Endothelial cell of umbilical vein (primary cell): ENCODE data around the gene HES2. TPM values are rescaled to one million over a fixed set of nuclear protein-coding genes. Genes with fewer than 3 reads are reported as not detected.

Source experiments
- BruUV-seq: library from RNA; stranded (reverse); fragments of 400-500 nt; replicated peaks from 2 replicates; lab custom pipeline; 2021; lab: Mats Ljungman, UMichigan
- CTCF ChIA-PET: fragments of 300-600, 350-600 bp; sonication (Branson Sonifier 250); formaldehyde crosslinking; loops from one replicate; lab custom pipeline; 2021; ENCODE audit warnings: antibody characterized with exemption, inconsistent platforms; lab: Charles Lee
- POLR2A ChIA-PET: fragments of 300-600, 350-600 bp; sonication (Branson Sonifier 250); formaldehyde crosslinking; loops from one replicate; lab custom pipeline; 2021; ENCODE audit warnings: antibody characterized with exemption, inconsistent platforms; lab: Charles Lee
- DNase-seq: peaks from one replicate; pipeline ENCODE4 v3.0.0-alpha.2; 2011; ENCODE audit warnings: low read depth, low spot score
- FAIRE-seq: peaks from 2 replicates; lab custom pipeline; 2011; peaks lifted over from hg19 to GRCh38; lab: Jason Lieb, UNC
- H2AFZ ChIP-seq: 2 replicates; pipeline ENCODE4 v1.6.0; 2012; ENCODE audit warnings: low read depth, low read length, control low read depth, inconsistent platforms
- H3K27ac ChIP-seq: 2 replicates; pipeline ENCODE4 v1.5.1; 2011; ENCODE audit warnings: low read depth, mild to moderate bottlenecking, control low read depth, low read length, moderate library complexity; ENCODE audit not compliant: insufficient read depth
- H3K27me3 ChIP-seq, 2 experiments: 2 replicates each; pipeline versions ENCODE4 v1.6.0 to v1.6.1; 2011; ENCODE audit warnings: low read length in 2 of 2, mixed read lengths in 1 of 2; ENCODE audit not compliant: control insufficient read depth in 2 of 2, insufficient read depth in 2 of 2
- H3K36me3 ChIP-seq, 2 experiments: 2 replicates in 1 of 2; 3 replicates in 1 of 2; pipeline ENCODE4 v1.5.1; 2011; ENCODE audit warnings: low read length in 2 of 2, mild to moderate bottlenecking in 1 of 2, moderate library complexity in 1 of 2; ENCODE audit not compliant: control insufficient read depth in 2 of 2, insufficient read depth in 2 of 2; ENCODE audit errors: extremely low read depth in 1 of 2
- H3K4me1 ChIP-seq: 3 replicates; pipeline ENCODE4 v1.5.1; 2011; ENCODE audit warnings: mild to moderate bottlenecking, low read length; ENCODE audit not compliant: control insufficient read depth, insufficient read depth; ENCODE audit errors: extremely low read depth
- H3K4me2 ChIP-seq: 2 replicates; pipeline ENCODE4 v1.6.1; 2011; ENCODE audit warnings: low read length, control low read depth, mixed read lengths; ENCODE audit not compliant: insufficient read depth
- H3K4me3 ChIP-seq, 3 experiments: fragments of 200-600 bp in 1 of 3; sonication (generic), shearing (Covaris generic) in 1 of 3; replicated peaks in 1 of 3; 2 replicates each; pipeline ENCODE4 v1.5.1; 2011 to 2016; ENCODE audit warnings: control low read depth in 3 of 3, low read length in 3 of 3, mild to moderate bottlenecking in 2 of 3, inconsistent platforms in 1 of 3, low read depth in 1 of 3, moderate library complexity in 1 of 3; ENCODE audit not compliant: insufficient read depth in 1 of 3
- H3K79me2 ChIP-seq: 2 replicates; pipeline ENCODE4 v1.6.0; 2012; ENCODE audit warnings: low read length, inconsistent platforms; ENCODE audit not compliant: control insufficient read depth, insufficient read depth
- H3K9ac ChIP-seq: replicated peaks from 2 replicates; pipeline ENCODE3; 2011; ENCODE audit warnings: low read length, control low read depth; ENCODE audit not compliant: insufficient read depth; ENCODE audit errors: extremely low read depth
- H3K9me1 ChIP-seq: replicated peaks from 3 replicates; pipeline ENCODE4 v1.6.0; 2011; ENCODE audit warnings: mild to moderate bottlenecking, low read length; ENCODE audit not compliant: control insufficient read depth, insufficient read depth; ENCODE audit errors: extremely low read depth
- H3K9me3 ChIP-seq: replicated peaks from 2 replicates; pipeline ENCODE4 v1.5.1; 2012; ENCODE audit warnings: low read length, inconsistent platforms; ENCODE audit not compliant: control insufficient read depth, insufficient read depth
- H4K20me1 ChIP-seq: replicated peaks from 2 replicates; pipeline ENCODE3; 2011; ENCODE audit warnings: mild to moderate bottlenecking, low read length; ENCODE audit not compliant: control insufficient read depth, insufficient read depth; ENCODE audit errors: extremely low read depth
- CTCF ChIP-seq, 2 donors: IDR thresholded peaks; 1 replicate in 1 of 2; 2 replicates in 1 of 2; pipeline ENCODE4 v1.5.1; 2011; ENCODE audit warnings: low read length in 2 of 2, mild to moderate bottlenecking in 2 of 2, moderate library complexity in 2 of 2, control low read depth in 1 of 2, inconsistent platforms in 1 of 2, low read depth in 1 of 2; ENCODE audit not compliant: insufficient read depth in 1 of 2; ENCODE audit errors: extremely low read depth in 1 of 2
- FOS ChIP-seq: IDR thresholded peaks from 2 replicates; pipeline ENCODE4 v1.6.1; 2011; ENCODE audit warnings: mild to moderate bottlenecking, low read length, moderate library complexity, borderline replicate concordance; ENCODE audit not compliant: insufficient read depth
- POLR2AphosphoS5 ChIP-seq: IDR thresholded peaks from 2 replicates; pipeline ENCODE4 v1.6.1; 2012; ENCODE audit warnings: low read depth, mild to moderate bottlenecking, control low read depth, low read length, moderate library complexity; ENCODE audit not compliant: insufficient read depth
- dilution Hi-C: fragments of 300-500 bp; cut with MboI; formaldehyde crosslinking; loops from one replicate; pipeline ENCODE4 v1.15.0; 2019; ENCODE audit warnings: low sequenced_read_pairs; ENCODE audit not compliant: extremely low pct_ligation_motif_present
- intact Hi-C: fragments of 100-400 bp; cut with micrococcal nuclease; formaldehyde crosslinking; loops from one replicate; pipeline ENCODE4 v1.10.0; 2022
- polyA plus RNA-seq, 4 experiments: library from polyadenylated mRNA; depleted of rRNA in 3 of 4; stranded (reverse) in 3 of 4; unstranded in 1 of 4; fragments of >200 nt; gene quantifications; 2 replicates each; pipeline versions ENCODE4 v1.2.1 to v1.2.3, GENCODE V29; 2011 to 2012; ENCODE audit warnings: missing spikeins in 1 of 4
- total RNA-seq: library from RNA; stranded (reverse); gene quantifications from 2 replicates; pipeline ENCODE4 v1.2.3, GENCODE V29; 2021

HES2 gene
- total and polyA plus RNA-seq, 2 donors (not counting 3 experiments of a cell fraction or from before 2014, with no cell fraction given) = 3.6 to 9.4 TPM

DNA sequence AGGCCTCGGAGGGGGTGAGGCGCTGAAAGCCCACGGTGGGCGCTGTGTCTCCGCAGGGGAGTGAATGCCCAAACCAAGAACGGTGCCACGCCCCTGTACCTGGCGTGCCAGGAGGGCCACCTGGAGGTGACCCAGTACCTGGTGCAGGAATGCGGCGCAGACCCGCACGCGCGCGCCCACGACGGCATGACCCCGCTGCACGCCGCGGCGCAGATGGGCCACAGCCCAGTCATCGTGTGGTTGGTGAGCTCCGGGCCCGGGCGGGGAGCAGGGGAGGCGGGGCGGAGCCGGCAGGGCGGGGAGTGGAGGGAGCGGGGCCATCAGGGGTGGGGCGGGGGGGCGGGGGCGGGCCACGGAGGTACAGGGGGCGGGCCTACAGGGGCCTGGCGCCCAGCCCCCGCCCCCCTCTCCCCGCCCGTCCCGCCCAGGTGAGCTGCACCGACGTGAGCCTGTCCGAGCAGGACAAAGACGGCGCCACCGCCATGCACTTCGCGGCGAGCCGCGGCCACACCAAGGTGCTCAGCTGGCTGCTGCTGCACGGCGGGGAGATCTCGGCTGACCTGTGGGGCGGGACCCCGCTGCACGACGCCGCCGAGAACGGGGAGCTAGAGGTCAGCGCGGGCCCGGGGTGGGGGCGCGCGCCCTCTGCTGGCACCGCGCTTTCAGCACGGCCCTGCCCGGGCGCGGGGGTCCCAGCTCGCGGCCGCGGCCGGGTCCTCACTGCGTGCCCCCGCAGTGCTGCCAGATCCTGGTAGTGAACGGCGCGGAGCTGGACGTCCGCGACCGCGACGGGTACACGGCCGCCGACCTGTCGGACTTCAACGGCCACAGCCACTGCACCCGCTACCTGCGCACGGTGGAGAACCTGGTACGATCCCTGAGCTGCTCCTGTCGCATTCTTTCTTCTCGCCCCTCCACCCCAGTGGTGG is 20.7 kb upstream of the HES2 start:
- H3K36me3 ChIP-seq = no peaks in the 10 kb centered on the region
- H3K79me2 ChIP-seq = no peaks in the 10 kb centered on the region
- no peak overlapping the region for H3K27ac ChIP-seq
- no peak overlapping the region for H3K4me2 ChIP-seq
- no peak overlapping the region for H3K9ac ChIP-seq
- H4K20me1 ChIP-seq = no peaks in the 10 kb centered on the region
- dilution Hi-C loops (no loop called here), intact Hi-C loops (no loop called here)
- ChIA-PET POLR2A (no interaction called here), CTCF (interaction anchor here (0.6 to 10.3 kb wide), 15 partner anchors 11 to 236 kb away, joined by 3 to 202 read pairs (median 4); partner anchors contain the start of genes ACOT7, ESPN, HES2 and PLEKHG5)
- H2AFZ ChIP-seq = no peak overlapping the region
- H3K9me1 ChIP-seq = no peaks in the 10 kb centered on the region
- H3K9me3 ChIP-seq = no peaks in the 10 kb centered on the region
- DNase-seq (no peak), FAIRE-seq (no peak)
- BruUV-seq = no TSS peak
- H3K27me3 ChIP-seq = peaks cover 0 to 2% of the 10 kb centered on the region in 2 experiments
- H3K4me1 ChIP-seq = no peaks in the 10 kb centered on the region
- H3K4me3 ChIP-seq = no peak overlapping the region
- TF ChIP-seq FOS (no peak), CTCF (IDR thresholded peaks at IDR 0.05; ENCODE audit: extremely low read depth in 1 of 2, insufficient read depth in 1 of 2, low read depth in 1 of 2, low read length in 2 of 2) (peak; percentile 11 to 44), POLR2AphosphoS5 (no peak)
